HTR-8/SVneo (cell line): ENCODE measurements around the gene FRMD4A.
A peak's percentile ranks its signal among the peaks of the same experiment; 100 is the strongest.

Experiments
- DNase-seq: peaks from one replicate; pipeline ENCODE4 v3.0.0; 2011; ENCODE audit warnings: low spot score, mixed read lengths; ENCODE audit not compliant: insufficient read length
- FAIRE-seq: peaks from 2 replicates; lab custom pipeline; 2011; peaks lifted over from hg19 to GRCh38; lab: Jason Lieb, UNC

FRMD4A gene

GRCh38 chr10:14003517-14004184 is 327.1 kb downstream of the FRMD4A start:
- FAIRE-seq (no peak), DNase-seq (no peak)

- no peak for DNase-seq
- no peak for FAIRE-seq
Observed at GRCh38 chr10:14001298-14002040, 329.3 kb downstream of the FRMD4A start.

GRCh38 chr10:13998163-13998835 is 332.4 kb downstream of the FRMD4A start:
- no peak for FAIRE-seq

GRCh38 chr10:13997650-13998049 is 333.1 kb downstream of the FRMD4A start:
- FAIRE-seq = no peak

More at GRCh38 chr10:13998163-13998835, 332.4 kb downstream of the FRMD4A start:
- DNase-seq = no peak

GRCh38 chr10:13994932-13995331 is 335.8 kb downstream of the FRMD4A start:
- no peak for DNase-seq
- no peak for FAIRE-seq

More at GRCh38 chr10:13997650-13998049, 333.1 kb downstream of the FRMD4A start:
- no peak for DNase-seq

- FAIRE-seq = no peak
- DNase-seq = no peak
Observed at GRCh38 chr10:13993673-13994089, 337.0 kb downstream of the FRMD4A start.

GRCh38 chr10:13993169-13993568 is 337.6 kb downstream of the FRMD4A start:
- DNase-seq = no peak
- FAIRE-seq = no peak

- no peak for FAIRE-seq
Observed at GRCh38 chr10:13991353-13991752, 339.4 kb downstream of the FRMD4A start.

GRCh38 chr10:13990946-13991345 is 339.8 kb downstream of the FRMD4A start:
- FAIRE-seq (no peak), DNase-seq (no peak)

More at GRCh38 chr10:13991353-13991752, 339.4 kb downstream of the FRMD4A start:
- no peak for DNase-seq

- FAIRE-seq (no peak), DNase-seq (no peak)
Observed at GRCh38 chr10:13990392-13990805, 340.3 kb downstream of the FRMD4A start.

GRCh38 chr10:13989616-13990015 is 341.1 kb downstream of the FRMD4A start:
- FAIRE-seq = no peak

GRCh38 chr10:13987446-13987845 is 343.3 kb downstream of the FRMD4A start:
- peak; percentile 38 for DNase-seq
- FAIRE-seq = no peak

More at GRCh38 chr10:13989616-13990015, 341.1 kb downstream of the FRMD4A start:
- no peak for DNase-seq

- DNase-seq (peak; percentile 31), FAIRE-seq (no peak)
Observed at GRCh38 chr10:13984647-13985155, 346.0 kb downstream of the FRMD4A start.

- no peak for FAIRE-seq
- DNase-seq = no peak
Observed at GRCh38 chr10:13983035-13983434, 347.7 kb downstream of the FRMD4A start.

- FAIRE-seq (no peak), DNase-seq (no peak)
Observed at GRCh38 chr10:13978533-13979115, 352.1 kb downstream of the FRMD4A start.

GRCh38 chr10:13977861-13978532 is 352.7 kb downstream of the FRMD4A start:
- FAIRE-seq = no peak

GRCh38 chr10:13973742-13974141 is 357.0 kb downstream of the FRMD4A start:
- DNase-seq = no peak

More at GRCh38 chr10:13977861-13978532, 352.7 kb downstream of the FRMD4A start:
- DNase-seq = no peak

GRCh38 chr10:13972609-13973008 is 358.1 kb downstream of the FRMD4A start:
- DNase-seq (no peak), FAIRE-seq (no peak)

More at GRCh38 chr10:13973742-13974141, 357.0 kb downstream of the FRMD4A start:
- no peak for FAIRE-seq

- FAIRE-seq (no peak), DNase-seq (no peak)
Observed at GRCh38 chr10:13971601-13972475, 358.9 kb downstream of the FRMD4A start.
